Right lobe of liver (tissue), 6 donors: ENCODE measurements around the gene NADSYN1. TPM values are rescaled to one million over a fixed set of nuclear protein-coding genes. Genes with fewer than 3 reads are reported as not detected.

Experiments used
- ATAC-seq, 4 donors: fragments of 200-7000 bp; cut with Tn5 transposase; one replicate each; pipeline ENCODE4 v1.9.1; 2020; ENCODE audit warnings: mild to moderate bottlenecking in 4 of 4, moderate library complexity in 4 of 4
- DNase-seq, 3 donors: peaks; one replicate each; pipeline ENCODE4 v3.0.0-alpha.2; 2020
- H3K27ac ChIP-seq, 3 donors: fragments of 200-600 bp; one replicate each; pipeline ENCODE4 v1.8.0; 2022
- H3K27me3 ChIP-seq, 2 donors: fragments of 200-600 bp; one replicate each; pipeline ENCODE4 v1.8.0; 2022
- H3K36me3 ChIP-seq, 4 donors: fragments of 200-600 bp; sonication (generic) in 1 of 4; one replicate each; pipeline versions ENCODE4 v1.5.1 to v1.8.0; 2017 to 2022; ENCODE audit warnings: control low read depth in 1 of 4
- H3K4me1 ChIP-seq, 4 donors: fragments of 200-600 bp; sonication (generic) in 1 of 4; one replicate each; pipeline versions ENCODE4 v1.5.1 to v1.8.0; 2017 to 2022; ENCODE audit warnings: control low read depth in 1 of 4
- H3K4me3 ChIP-seq, 3 donors: fragments of 200-600 bp; one replicate each; pipeline ENCODE4 v1.8.0; 2022
- H3K9me3 ChIP-seq, 4 donors: fragments of 200-600 bp; sonication (generic) in 1 of 4; one replicate each; pipeline versions ENCODE4 v1.5.1 to v1.8.0; 2017 to 2022; ENCODE audit warnings: control low read depth in 1 of 4
- CTCF ChIP-seq, 4 donors: fragments of 200-600 bp in 3 of 4; fragments of 450-650 bp in 1 of 4; IDR thresholded peaks; one replicate each; pipeline versions ENCODE4 v1.5.1 to v1.8.0; 2016 to 2022; ENCODE audit warnings: antibody characterized with exemption in 4 of 4, mild to moderate bottlenecking in 2 of 4
- POLR2A ChIP-seq: fragments of 450-650 bp; IDR thresholded peaks from one replicate; pipeline ENCODE4 v1.6.1; 2017; ENCODE audit warnings: antibody characterized with exemption, mild to moderate bottlenecking
- WGBS: methylation state at CpG from one replicate; pipeline ENCODE4 v1.1.6; 2018; ENCODE audit warnings: low coverage, low lambda C conversion rate; ENCODE audit not compliant: insufficient coverage; ENCODE audit errors: missing lambda C conversion rate; 5-methylcytosine and 5-hydroxymethylcytosine counted together
- intact Hi-C, 2 donors: fragments of 100-400 bp; cut with DNase I; formaldehyde crosslinking; loops; one replicate each; pipeline versions ENCODE4 v1.11.2 to v1.14.1; 2022
- total RNA-seq, 6 experiments: library from RNA; depleted of rRNA in 2 of 6; stranded (reverse); fragments of >200 nt in 2 of 6; fragmentation: NEBNext Ultra II Directional in 3 of 6; extraction: Animal tissue kit (Norgen Biotek cat#: 25700) in 3 of 6; gene quantifications; one replicate each; pipeline versions ENCODE4 v1.1.0 to v1.2.4, GENCODE V29; 2016 to 2023
- donor health status: DM: no; HTN: yes; CAD: no.
- donor health status: DM: no; HTN: no; CAD: no.
- donor health status: DM: no; HTN: no; CAD: no.
- donor health status: DM: no; HTN: yes; CAD: no.
- donor health status: DM: no; HTN: yes; CAD: no.

NADSYN1 gene
- total RNA-seq, 6 experiments from 2014 or later, result 26.4 to 54.7 (median 35.4) TPM

- intact Hi-C loops, result no loop called here
- peaks cover 0 to 70% (median 20%) of the 10 kb centered on the region in 4 donors for H3K36me3 ChIP-seq
- DNase-seq, result no peak
- no peak overlapping the region for H3K4me3 ChIP-seq
- H3K4me1 ChIP-seq, result peaks cover 0 to 24% (median 12%) of the 10 kb centered on the region in 4 donors
- WGBS, result no CpG with 5 or more reads among the region's 13 CpGs
- ATAC-seq, result no peak
- H3K27me3 ChIP-seq, result no peaks in the 10 kb centered on the region
- TF ChIP-seq CTCF (IDR thresholded peaks at IDR 0.05), result no peak
- no peak for TF ChIP-seq POLR2A
- no peak overlapping the region for H3K27ac ChIP-seq
- H3K9me3 ChIP-seq, result no peaks in the 10 kb centered on the region
Observed at GRCh38 chr11:71437879-71438278, 15.1 kb upstream of the NADSYN1 start.

GRCh38 chr11:71438650-71439049, 14.4 kb upstream of the NADSYN1 start:
- no peak overlapping the region for H3K27ac ChIP-seq
- no peaks in the 10 kb centered on the region for H3K9me3 ChIP-seq
- peaks cover 0 to 18% (median 8%) of the 10 kb centered on the region in 4 donors for H3K4me1 ChIP-seq
- H3K4me3 ChIP-seq, result no peak overlapping the region
- no peaks in the 10 kb centered on the region for H3K27me3 ChIP-seq
- H3K36me3 ChIP-seq, result peaks cover 0 to 78% (median 25%) of the 10 kb centered on the region in 4 donors
- WGBS, result 97% methylated on average over 11 of the region's 19 CpGs
- TF ChIP-seq CTCF (IDR thresholded peaks at IDR 0.05) (no peak), POLR2A (no peak)
- intact Hi-C loops, result no loop called here
- ATAC-seq, result no peak
- no peak for DNase-seq

- DNase-seq, result peak in 1 of 3 donors; percentile 15
- Histone ChIP-seq H3K4me3 (no peak overlapping the region), H3K36me3 (peaks cover 0 to 87% (median 31%) of the 10 kb centered on the region in 4 donors), H3K27ac (no peak overlapping the region), H3K9me3 (no peaks in the 10 kb centered on the region), H3K4me1 (peaks cover 0 to 3% (median under 1%) of the 10 kb centered on the region in 4 donors), H3K27me3 (no peaks in the 10 kb centered on the region)
- intact Hi-C loops, result no loop called here
- no peak for TF ChIP-seq POLR2A
- TF ChIP-seq CTCF (IDR thresholded peaks at IDR 0.05), result no peak
- whole genome bisulfite sequencing, result 92% methylated on average over 6 of the region's 6 CpGs
- no peak for ATAC-seq
Observed at GRCh38 chr11:71440021-71440755, 12.8 kb upstream of the NADSYN1 start.

GRCh38 chr11:71441251-71441650, 11.8 kb upstream of the NADSYN1 start:
- intact Hi-C loops, result no loop called here
- no peak overlapping the region for H3K4me3 ChIP-seq
- peaks cover 0 to 7% (median 0%) of the 10 kb centered on the region in 4 donors for H3K4me1 ChIP-seq
- no peaks in the 10 kb centered on the region for H3K9me3 ChIP-seq
- H3K27ac ChIP-seq, result no peak overlapping the region
- H3K36me3 ChIP-seq, result peaks cover 0 to 84% (median 30%) of the 10 kb centered on the region in 4 donors
- TF ChIP-seq CTCF (IDR thresholded peaks at IDR 0.05), result no peak
- TF ChIP-seq POLR2A, result no peak
- H3K27me3 ChIP-seq, result no peaks in the 10 kb centered on the region
- DNase-seq (peak in 1 of 3 donors; percentile 32), ATAC-seq (no peak)
- WGBS, result 96% methylated on average over 5 of the region's 11 CpGs
